M059J (cell line): Measurements from ENCODE around the gene DLK1. TPM values are rescaled to one million over a fixed set of nuclear protein-coding genes. Genes with fewer than 3 reads are reported as not detected.

Experiments
- DNase-seq: peaks from one replicate; pipeline ENCODE4 v3.0.0-alpha.2; 2012; ENCODE audit warnings: low read depth
- total RNA-seq: library from RNA; depleted of rRNA; stranded (reverse); fragments of >200 nt; shearing (Covaris generic); gene quantifications from 2 replicates; pipeline ENCODE4 v1.2.3, GENCODE V29; 2014

The DLK1 gene
- total RNA-seq, 1 experiment from 2014 or later = not detected

- DNase-seq = peak; percentile 7
These were observed 12.3 kb upstream of the DLK1 start for GRCh38 chr14:100714258-100714892.

GRCh38 chr14:100715332-100715731 lies 11.4 kb upstream of the DLK1 start:
- no peak for DNase-seq

GRCh38 chr14:100715803-100716202 lies 10.9 kb upstream of the DLK1 start:
- DNase-seq = peak; percentile 30

GRCh38 chr14:100717386-100717785 lies 9.3 kb upstream of the DLK1 start:
- DNase-seq = no peak

- no peak for DNase-seq
These were observed 6.6 kb upstream of the DLK1 start for GRCh38 chr14:100719976-100720520.

GRCh38 chr14:100721568-100721967 lies 5.1 kb upstream of the DLK1 start:
- DNase-seq = no peak

- DNase-seq = no peak
These were observed 4.3 kb upstream of the DLK1 start for GRCh38 chr14:100722367-100722766.

GRCh38 chr14:100723135-100723829 lies 3.4 kb upstream of the DLK1 start:
- DNase-seq = no peak

GRCh38 chr14:100723830-100724437 lies 2.8 kb upstream of the DLK1 start:
- DNase-seq = no peak

GRCh38 chr14:100724536-100724935 lies 2.2 kb upstream of the DLK1 start:
- no peak for DNase-seq

- DNase-seq = no peak
These were observed 905 bp upstream of the DLK1 start for GRCh38 chr14:100725587-100726387.

GRCh38 chr14:100727086-100727872 lies 587 bp downstream of the DLK1 start:
- DNase-seq = no peak

- DNase-seq = no peak
These were observed 1.2 kb downstream of the DLK1 start for GRCh38 chr14:100727873-100728240.

- no peak for DNase-seq
These were observed 2.3 kb downstream of the DLK1 start for GRCh38 chr14:100728962-100729361.

- DNase-seq = no peak
These were observed 3.3 kb downstream of the DLK1 start for GRCh38 chr14:100729982-100730381.

GRCh38 chr14:100730581-100730980 lies 3.9 kb downstream of the DLK1 start:
- no peak for DNase-seq

- DNase-seq = no peak
These were observed 4.4 kb downstream of the DLK1 start for GRCh38 chr14:100731011-100731670.

- no peak for DNase-seq
These were observed 5.4 kb downstream of the DLK1 start for GRCh38 chr14:100731846-100732765.

GRCh38 chr14:100732766-100733100 lies 6.0 kb downstream of the DLK1 start:
- DNase-seq = no peak
